Mucosa of gallbladder (tissue), 1 donor: ENCODE measurements around the gene SRP68. TPM values are rescaled to one million over a fixed set of nuclear protein-coding genes. Genes with fewer than 3 reads are reported as not detected.

ENCODE experiments used
- DNase-seq: peaks from one replicate; pipeline ENCODE4 v3.0.0-alpha.2; 2020; ENCODE audit warnings: low spot score
- total RNA-seq: library from RNA; stranded (reverse); gene quantifications from one replicate; pipeline ENCODE4 v1.2.1, GENCODE V29; 2021
- donor health status: DM: no; HTN: no; CAD: no.

Gene SRP68
- total RNA-seq, 1 donor from 2014 or later = 69.8 TPM

DNA sequence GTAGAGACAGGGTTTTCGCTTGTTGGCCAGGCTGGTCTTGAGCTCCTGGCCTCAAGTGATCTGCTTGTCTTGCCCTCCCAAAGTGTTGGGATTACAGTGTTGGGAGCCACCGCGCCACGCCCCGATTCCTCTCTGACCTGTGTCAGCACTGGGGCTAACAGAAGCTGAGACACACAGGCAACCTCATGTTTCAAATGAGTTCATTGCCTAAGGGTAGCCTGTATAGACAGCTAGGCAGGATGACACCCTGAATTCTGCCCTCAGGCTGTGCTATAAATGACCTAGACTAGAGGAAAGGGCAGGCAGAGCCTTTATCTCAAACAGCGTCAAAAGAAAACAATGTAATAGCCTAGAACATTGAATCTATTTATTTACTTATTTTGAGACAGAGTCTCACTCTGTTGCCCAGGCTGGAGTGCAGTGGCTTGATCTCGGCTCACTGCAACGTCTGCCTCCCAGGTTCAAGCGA, 74.0 kb downstream of the SRP68 start:
- DNase-seq = no peak

DNA sequence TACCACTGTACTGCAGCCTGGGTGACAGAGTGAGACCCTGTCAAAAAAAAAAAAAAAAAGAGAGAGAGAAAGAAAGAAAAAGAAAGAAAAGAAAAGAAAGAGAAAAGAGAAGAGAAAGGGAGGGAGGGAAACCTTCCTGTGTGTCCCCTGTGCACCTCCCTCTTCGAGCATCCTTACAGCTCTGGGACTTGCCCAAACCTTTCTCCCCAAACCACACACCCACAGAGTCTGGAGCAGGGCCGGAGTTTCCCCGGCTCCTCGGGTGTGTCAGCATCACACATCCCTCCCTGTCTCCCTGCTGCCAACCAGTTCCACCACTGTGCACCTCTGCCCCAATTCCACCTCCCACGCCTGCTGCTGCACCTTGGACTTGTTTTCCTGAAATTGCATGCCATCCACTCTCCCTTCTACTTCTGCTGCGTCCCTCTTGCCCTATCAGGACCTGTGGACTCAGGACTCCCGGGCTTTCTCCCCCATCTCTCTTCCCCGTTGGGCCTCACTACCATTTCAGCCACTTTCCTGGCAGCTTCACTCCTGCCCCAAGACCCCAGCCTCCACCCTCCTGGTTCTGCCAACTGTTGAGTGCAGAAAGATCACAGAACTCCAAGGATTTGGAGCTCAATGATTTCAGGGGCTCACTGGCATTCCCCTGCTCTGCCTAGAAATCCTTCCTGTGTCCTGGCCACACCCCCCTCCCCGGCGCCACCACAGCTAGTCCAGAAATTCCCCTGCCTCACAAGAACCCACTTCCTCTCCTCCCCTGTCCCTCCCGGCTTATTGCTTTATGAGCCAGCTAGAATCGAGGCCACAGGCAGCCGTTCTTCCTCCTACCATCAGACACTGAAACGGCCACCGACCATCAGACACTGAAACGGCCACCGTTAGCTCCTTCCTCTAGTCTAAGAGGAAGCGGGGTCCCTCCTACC, 75.4 kb downstream of the SRP68 start:
- peak; percentile 59 for DNase-seq

DNA sequence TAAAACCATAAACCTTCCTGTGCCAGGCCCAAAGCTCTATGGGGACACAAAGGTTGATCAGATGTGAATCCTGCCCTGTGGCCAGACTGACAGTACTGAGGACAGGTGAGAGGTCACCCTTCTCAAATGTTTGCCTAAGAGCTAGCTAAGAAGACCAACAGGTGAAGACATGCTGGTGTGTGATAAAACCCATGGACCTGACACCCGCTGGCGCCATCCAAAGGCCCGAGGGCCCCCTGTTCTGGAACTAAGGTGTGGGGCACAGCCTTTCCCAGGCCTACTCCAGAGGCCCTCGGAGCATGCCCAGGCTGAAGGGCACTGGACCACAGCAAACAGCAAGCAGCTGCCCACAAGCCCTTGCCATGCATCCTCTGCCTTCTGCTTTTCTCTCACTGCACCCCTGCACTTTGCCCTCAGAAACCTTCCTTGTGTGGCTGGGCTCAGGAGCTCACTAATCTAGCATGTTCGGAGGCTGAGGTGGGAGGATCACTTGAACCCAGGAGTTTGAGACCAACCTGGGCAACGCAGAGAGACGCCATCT, 76.9 kb downstream of the SRP68 start:
- no peak for DNase-seq

DNA sequence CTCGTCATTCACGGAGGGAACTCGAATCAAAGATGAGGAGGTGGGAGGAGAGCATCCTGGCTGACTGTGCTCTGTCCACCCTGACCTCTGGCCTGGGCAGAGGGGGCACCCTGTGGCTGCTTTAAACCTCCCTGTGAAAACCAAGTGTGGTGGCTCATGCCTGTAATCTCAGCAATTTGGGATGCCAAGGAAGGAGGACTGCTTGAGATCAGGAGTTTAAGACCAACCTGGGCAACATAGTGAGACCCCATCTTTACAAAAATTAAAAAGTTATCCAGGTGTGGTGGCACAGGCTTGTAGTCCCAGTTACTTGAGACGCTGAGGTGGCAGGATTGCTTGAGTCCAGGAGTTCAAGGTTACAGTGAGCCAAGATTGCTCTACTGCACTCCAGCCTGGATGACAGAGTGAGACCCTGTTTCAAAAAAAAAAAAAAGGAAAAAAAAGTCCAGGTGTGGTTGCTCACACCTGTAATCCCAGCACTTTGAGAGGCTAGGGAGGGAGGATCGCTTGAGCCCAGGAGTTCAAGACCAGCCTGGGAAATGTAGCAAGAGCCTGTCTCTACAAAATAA, 77.4 kb downstream of the SRP68 start:
- DNase-seq = no peak

DNA sequence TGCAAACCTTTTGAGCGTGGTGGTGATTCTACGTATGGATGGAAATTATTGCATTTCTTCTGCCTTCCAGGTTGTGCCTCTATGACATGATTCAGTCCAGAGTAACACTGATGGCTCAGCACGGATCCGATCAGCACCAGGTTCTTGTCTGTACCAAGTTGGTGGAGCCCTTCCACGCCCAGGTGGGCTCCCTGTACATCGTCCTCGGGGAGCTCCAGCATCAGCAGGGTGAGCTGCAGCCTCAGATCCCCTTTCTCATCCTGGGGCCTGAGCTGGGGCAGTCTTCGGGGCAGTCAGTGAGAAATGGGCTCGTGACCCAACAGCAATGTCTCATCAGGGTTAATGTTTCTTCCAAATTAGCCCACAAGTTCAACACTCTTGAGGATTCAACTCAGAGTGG, 80.9 kb downstream of the SRP68 start:
- no peak for DNase-seq

Other genes with a start within 250 kb of the SRP68 start
- 26.4 TPM for gene UNC13D, start 228.1 kb downstream of the SRP68 start, total RNA-seq
- gene WBP2, start 217.2 kb downstream of the SRP68 start, total RNA-seq = 160 TPM
- 68.2 TPM for gene TRIM47, start 193.9 kb downstream of the SRP68 start, total RNA-seq
- gene TRIM65, start 175.6 kb downstream of the SRP68 start, total RNA-seq = 24.0 TPM
- gene MRPL38, start 167.6 kb downstream of the SRP68 start, total RNA-seq = 107 TPM
- 28.9 TPM for gene FBF1, start 131.5 kb downstream of the SRP68 start, total RNA-seq
- 102 TPM for gene ACOX1, start 93.4 kb downstream of the SRP68 start, total RNA-seq
- 22.9 TPM for gene TEN1, start 93.3 kb downstream of the SRP68 start, total RNA-seq
- gene CDK3, start 71.7 kb downstream of the SRP68 start, total RNA-seq = 11.9 TPM
- gene EVPL, start 45.2 kb downstream of the SRP68 start, total RNA-seq = 14.9 TPM
- gene GALR2, start 2.3 kb upstream of the SRP68 start, total RNA-seq = 0.20 TPM
- gene ZACN, start 6.7 kb upstream of the SRP68 start, total RNA-seq = not detected
- gene EXOC7, start 31.3 kb upstream of the SRP68 start, total RNA-seq = 163 TPM
- gene FOXJ1, start 68.7 kb upstream of the SRP68 start, total RNA-seq = not detected
- 3.3 TPM for gene RNF157, start 168.0 kb upstream of the SRP68 start, total RNA-seq
- 109 TPM for gene UBALD2, start 192.8 kb upstream of the SRP68 start, total RNA-seq
- 3.8 TPM for gene QRICH2, start 235.8 kb upstream of the SRP68 start, total RNA-seq